ENCODE results near the gene KIAA1191.
A peak's percentile ranks its signal among the peaks of the same experiment; 100 is the strongest.

Gene KIAA1191

GRCh38 chr5:176388444-176389134 lies 27.0 kb upstream of the KIAA1191 start, which contains the start of the genes HIGD2A and NOP16:
Gene HIGD2A, plus strand, starts transcription at chr5:176388751. Its CDS starts 69 bp downstream, at chr5:176388820.
Gene NOP16, minus strand, starts transcription at chr5:176388598. Its CDS starts 59 bp downstream, at chr5:176388539.
- DNase-seq, result peak; percentile 98

- no peak for DNase-seq
These were observed 26.5 kb upstream of the KIAA1191 start for GRCh38 chr5:176388003-176388443.

- no peak for DNase-seq
These were observed 25.9 kb upstream of the KIAA1191 start for GRCh38 chr5:176387384-176387925.

GRCh38 chr5:176386491-176386890 lies 24.9 kb upstream of the KIAA1191 start:
- no peak for DNase-seq

- DNase-seq, result no peak
These were observed 23.4 kb upstream of the KIAA1191 start for GRCh38 chr5:176384991-176385390.

- DNase-seq, result no peak
These were observed 22.9 kb upstream of the KIAA1191 start for GRCh38 chr5:176384366-176384930.

GRCh38 chr5:176383961-176384360 lies 22.4 kb upstream of the KIAA1191 start:
- no peak for DNase-seq

- no peak for DNase-seq
These were observed 21.8 kb upstream of the KIAA1191 start for GRCh38 chr5:176383248-176383905.

GRCh38 chr5:176382721-176383120 lies 21.2 kb upstream of the KIAA1191 start:
- no peak for DNase-seq

- DNase-seq, result no peak
These were observed 20.4 kb upstream of the KIAA1191 start for GRCh38 chr5:176381979-176382378.

GRCh38 chr5:176381423-176381822 lies 19.9 kb upstream of the KIAA1191 start:
- no peak for DNase-seq

- DNase-seq, result no peak
These were observed 18.3 kb upstream of the KIAA1191 start for GRCh38 chr5:176379881-176380280.

GRCh38 chr5:176373100-176373818 lies 11.7 kb upstream of the KIAA1191 start:
- no peak for DNase-seq

- DNase-seq, result no peak
These were observed 10.3 kb upstream of the KIAA1191 start for GRCh38 chr5:176371621-176372539.

- no peak for DNase-seq
These were observed 8.6 kb upstream of the KIAA1191 start for GRCh38 chr5:176369934-176370711.

- DNase-seq, result no peak
These were observed 7.2 kb upstream of the KIAA1191 start for GRCh38 chr5:176368726-176369125.

GRCh38 chr5:176366232-176366894 lies 4.8 kb upstream of the KIAA1191 start:
- DNase-seq, result no peak

GRCh38 chr5:176365351-176366231 lies 4.0 kb upstream of the KIAA1191 start, which contains the start of gene ARL10:
Gene ARL10, plus strand, starts transcription at chr5:176365487. Its CDS starts 77 bp downstream, at chr5:176365564.
- no peak for DNase-seq

GRCh38 chr5:176364765-176365350 lies 3.3 kb upstream of the KIAA1191 start:
- no peak for DNase-seq
